IMR-90 (cell line): ENCODE results near the gene RAP1GAP2. TPM values are rescaled to one million over a fixed set of nuclear protein-coding genes. Genes with fewer than 3 reads are reported as not detected.

ENCODE experiments used
- ATAC-seq: fragments of 200-7000 bp; cut with Tn5 transposase; 2 replicates; pipeline ENCODE4 v1.9.1; 2020; ENCODE audit warnings: low read depth, mild to moderate bottlenecking, moderate library complexity
- BruUV-seq: library from RNA; stranded (reverse); fragments of 400-500 nt; replicated peaks from 2 replicates; lab custom pipeline; 2021; lab: Mats Ljungman, UMichigan
- CTCF ChIA-PET: fragments of 300-600 bp; formaldehyde crosslinking; extraction: SDS; loops from one replicate; lab custom pipeline; 2021; ENCODE audit warnings: antibody characterized with exemption; lab: Yijun Ruan, JAX
- POLR2A ChIA-PET: fragments of 300-600 bp; sonication (Branson Sonifier 250); formaldehyde crosslinking; loops from one replicate; lab custom pipeline; 2022; ENCODE audit warnings: antibody characterized with exemption; ENCODE audit not compliant: unreplicated experiment; lab: Charles Lee
- DNase-seq: peaks from one replicate; pipeline ENCODE4 v3.0.0; 2013
- H2AFZ ChIP-seq: replicated peaks from 2 replicates; pipeline ENCODE3; 2013; ENCODE audit warnings: low read length, mild to moderate bottlenecking; ENCODE audit not compliant: poor library complexity
- H2AK5ac ChIP-seq: 2 replicates; pipeline ENCODE4 v1.6.1; 2013; ENCODE audit warnings: low read depth, low read length, inconsistent platforms
- H2AK9ac ChIP-seq: replicated peaks from 2 replicates; pipeline ENCODE3; 2013; ENCODE audit warnings: mild to moderate bottlenecking, low read depth, low read length, moderate library complexity; ENCODE audit not compliant: poor library complexity
- H2BK120ac ChIP-seq: 2 replicates; pipeline ENCODE4 v1.6.1; 2013; ENCODE audit warnings: low read depth, low read length, inconsistent platforms
- H2BK15ac ChIP-seq: 3 replicates; pipeline ENCODE4 v1.6.1; 2013; ENCODE audit warnings: low read depth, low read length, inconsistent platforms
- H2BK20ac ChIP-seq: 2 replicates; pipeline ENCODE4 v1.6.1; 2013; ENCODE audit warnings: low read depth, mild to moderate bottlenecking, inconsistent platforms, low read length, moderate library complexity
- H2BK5ac ChIP-seq: 2 replicates; pipeline ENCODE4 v1.6.1; 2013; ENCODE audit warnings: mild to moderate bottlenecking, low read depth, low read length, inconsistent platforms; ENCODE audit not compliant: poor library complexity, severe bottlenecking
- H3K14ac ChIP-seq: replicated peaks from 2 replicates; pipeline ENCODE4 v1.6.1; 2013; ENCODE audit warnings: low read depth, low read length, inconsistent platforms
- H3K18ac ChIP-seq: 2 replicates; pipeline ENCODE4 v1.6.1; 2013; ENCODE audit warnings: low read depth, low read length, control low read depth
- H3K23ac ChIP-seq: 2 replicates; pipeline ENCODE4 v1.6.1; 2013; ENCODE audit warnings: low read depth, low read length, inconsistent platforms
- H3K27ac ChIP-seq: 2 replicates; pipeline ENCODE4 v1.5.1; 2013; ENCODE audit warnings: mild to moderate bottlenecking, control low read depth, low read length; ENCODE audit not compliant: insufficient read depth
- H3K27me3 ChIP-seq: 2 replicates; pipeline ENCODE4 v1.6.1; 2013; ENCODE audit warnings: low read length; ENCODE audit not compliant: control insufficient read depth, insufficient read depth
- H3K36me3 ChIP-seq: 2 replicates; pipeline ENCODE4 v1.6.1; 2013; ENCODE audit warnings: low read length, mixed read lengths; ENCODE audit not compliant: control insufficient read depth, insufficient read depth
- H3K4ac ChIP-seq: 2 replicates; pipeline ENCODE4 v1.6.1; 2013; ENCODE audit warnings: low read depth, low read length, inconsistent platforms
- H3K4me1 ChIP-seq: 2 replicates; pipeline ENCODE4 v1.6.1; 2013; ENCODE audit warnings: low read length, mixed read lengths; ENCODE audit not compliant: control insufficient read depth, insufficient read depth
- H3K4me2 ChIP-seq: 2 replicates; pipeline ENCODE4 v1.6.1; 2013; ENCODE audit warnings: low read depth, mild to moderate bottlenecking, control low read depth, low read length, moderate library complexity
- H3K4me3 ChIP-seq: 2 replicates; pipeline ENCODE4 v1.5.1; 2013; ENCODE audit warnings: low read depth, mild to moderate bottlenecking, control low read depth, low read length, moderate library complexity; ENCODE audit not compliant: insufficient read depth
- H3K56ac ChIP-seq: 2 replicates; pipeline ENCODE4 v1.6.1; 2013; ENCODE audit warnings: low read length, inconsistent platforms; ENCODE audit not compliant: insufficient read depth; ENCODE audit errors: extremely low read depth
- H3K79me1 ChIP-seq, 2 experiments: 2 replicates each; pipeline ENCODE4 v1.6.1; 2013; ENCODE audit warnings: low read length in 2 of 2, inconsistent platforms in 1 of 2, low read depth in 1 of 2
- H3K9ac ChIP-seq: 2 replicates; pipeline ENCODE4 v1.6.1; 2013; ENCODE audit warnings: low read depth, low read length, control low read depth
- H3K9me1 ChIP-seq: 2 replicates; pipeline ENCODE4 v1.6.1; 2013; ENCODE audit warnings: low read length, inconsistent platforms; ENCODE audit not compliant: insufficient read depth
- H3K9me3 ChIP-seq: 2 replicates; pipeline ENCODE4 v1.6.1; 2013; ENCODE audit warnings: low read length; ENCODE audit not compliant: control insufficient read depth, insufficient read depth
- H4K20me1 ChIP-seq: 2 replicates; pipeline ENCODE4 v1.6.1; 2013; ENCODE audit warnings: low read length, inconsistent platforms; ENCODE audit not compliant: insufficient read depth
- H4K5ac ChIP-seq: 2 replicates; pipeline ENCODE4 v1.6.1; 2013; ENCODE audit warnings: mild to moderate bottlenecking, low read depth, low read length, control low read depth
- H4K8ac ChIP-seq, 2 experiments: 2 replicates each; pipeline ENCODE4 v1.6.1; 2013; ENCODE audit warnings: low read depth in 2 of 2, low read length in 2 of 2, control low read depth in 1 of 2, inconsistent platforms in 1 of 2
- H4K91ac ChIP-seq: 2 replicates; pipeline ENCODE4 v1.6.1; 2013; ENCODE audit warnings: low read depth, low read length, inconsistent platforms; ENCODE audit not compliant: insufficient read depth
- BHLHE40 ChIP-seq: fragments of 150-350 bp; IDR thresholded peaks from 2 replicates; pipeline ENCODE4 v1.6.1; 2016; ENCODE audit warnings: mild to moderate bottlenecking, low read depth, low read length
- CEBPB ChIP-seq: IDR thresholded peaks from 2 replicates; pipeline ENCODE4 v1.6.1; 2012; ENCODE audit warnings: low read depth, low read length, improper control_type of control experiment
- CHD1 ChIP-seq: IDR thresholded peaks from 2 replicates; pipeline ENCODE4 v1.6.1; 2012; ENCODE audit warnings: low read depth, low read length, improper control_type of control experiment
- MAFK ChIP-seq: IDR thresholded peaks from 2 replicates; pipeline ENCODE4 v1.6.1; 2012; ENCODE audit warnings: low read depth, low read length, improper control_type of control experiment
- MAZ ChIP-seq: IDR thresholded peaks from 2 replicates; pipeline ENCODE4 v1.6.1; 2012; ENCODE audit warnings: low read depth, mild to moderate bottlenecking, low read length, improper control_type of control experiment, moderate library complexity, borderline replicate concordance
- RAD21 ChIP-seq: IDR thresholded peaks from 2 replicates; pipeline ENCODE4 v1.6.1; 2012; ENCODE audit warnings: low read length, improper control_type of control experiment
- RCOR1 ChIP-seq: IDR thresholded peaks from 2 replicates; pipeline ENCODE4 v1.6.1; 2012; ENCODE audit warnings: mild to moderate bottlenecking, low read length, improper control_type of control experiment; ENCODE audit not compliant: insufficient replicate concordance
- WGBS, 2 experiments: methylation state at CpG; one replicate each; pipeline versions ENCODE4 v1.1.5 to v1.1.7; 2013; ENCODE audit warnings: missing lambda C conversion rate in 2 of 2; ENCODE audit not compliant: insufficient read length in 1 of 2; ENCODE audit errors: extremely low coverage in 2 of 2; 5-methylcytosine and 5-hydroxymethylcytosine counted together
- dilution Hi-C: fragments of 300-500 bp; cut with HindIII; formaldehyde crosslinking; loops from one replicate; pipeline ENCODE4 v1.14.3; 2018; ENCODE audit warnings: low sequenced_read_pairs; ENCODE audit not compliant: unreplicated experiment
- in situ Hi-C: fragments of 300-500 bp; cut with MboI; formaldehyde crosslinking; loops from 3 replicates; pipeline ENCODE4 v1.14.3; 2019; ENCODE audit warnings: low sequenced_read_pairs, inconsistent platforms, mixed read lengths
- intact Hi-C: fragments of 100-400 bp; cut with micrococcal nuclease; formaldehyde crosslinking; loops from 2 replicates; pipeline ENCODE4 v1.10.0; 2022
- polyA plus RNA-seq, 3 experiments: library from polyadenylated mRNA; depleted of rRNA; stranded (reverse); fragments of >200 nt; gene quantifications; 2 replicates each; pipeline ENCODE4 v1.2.3, GENCODE V29; 2012; ENCODE audit warnings: low replicate concordance in 1 of 3
- total RNA-seq: library from RNA; depleted of rRNA; stranded (reverse); fragments of >200 nt; gene quantifications from 2 replicates; pipeline ENCODE4 v1.2.3, GENCODE V29; 2012

The RAP1GAP2 gene
- total and polyA plus RNA-seq, 2 of the 4 experiments (the other 2 are of a cell fraction), result 5.7 to 7.5 TPM

DNA sequence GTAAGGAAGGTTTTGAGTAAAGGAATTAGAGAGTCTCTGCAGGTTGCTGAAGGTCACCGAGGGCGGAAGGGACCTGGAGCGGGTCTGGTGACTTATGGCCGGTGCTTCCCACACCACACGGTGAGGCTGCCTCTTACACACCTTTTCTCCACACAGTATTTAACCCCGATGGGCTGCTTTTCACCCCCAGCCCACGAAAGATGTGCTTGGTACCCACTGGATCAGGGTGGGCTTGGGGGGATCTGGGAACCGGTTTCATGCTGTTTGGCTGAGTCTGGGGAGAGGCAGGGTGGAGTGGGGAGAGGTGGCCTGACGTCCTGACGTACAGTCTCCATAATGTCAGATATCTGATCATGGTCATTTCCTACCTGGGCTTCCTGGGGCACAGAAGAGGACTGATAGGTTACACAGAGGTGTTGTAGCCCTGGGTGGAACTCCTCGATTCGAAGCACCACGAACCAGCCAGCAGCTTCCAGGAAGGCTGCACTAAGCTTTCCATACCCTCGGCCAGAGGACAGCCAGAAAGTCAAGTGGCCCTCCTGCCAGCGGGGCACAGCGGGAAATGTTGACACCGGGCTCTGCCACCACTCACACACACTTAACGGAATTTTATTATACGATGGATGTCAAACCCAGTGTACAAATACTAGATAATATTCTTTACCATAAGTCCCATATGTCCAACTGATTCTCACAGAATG is 233.1 kb downstream of the RAP1GAP2 start (continued):
- TF ChIP-seq RAD21, result no peak

DNA sequence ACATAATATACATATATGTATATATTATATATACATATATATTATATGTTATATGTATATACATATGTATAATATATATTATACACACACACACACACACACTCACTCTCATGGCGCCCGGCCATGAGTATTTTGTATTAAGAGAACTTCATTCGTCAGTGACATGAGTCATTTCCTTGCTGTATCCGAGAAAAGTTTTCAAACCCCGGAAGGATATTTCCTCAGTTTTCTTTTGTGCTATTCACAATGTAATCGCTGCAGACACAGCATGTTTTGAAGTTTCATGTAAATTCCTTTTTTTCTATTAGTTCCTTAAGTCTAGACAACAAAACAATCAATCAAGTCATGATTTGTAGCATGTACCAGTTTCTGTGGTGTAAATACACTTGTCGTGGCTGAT is 233.9 kb downstream of the RAP1GAP2 start:
- peak; percentile 60 for ATAC-seq
- Histone ChIP-seq H3K14ac (peak overlapping the region; percentile 94), H3K27me3 (no peaks in the 10 kb centered on the region), H2BK5ac (peak overlapping the region; percentile 83), H3K56ac (no peak overlapping the region), H3K4ac (peak overlapping the region; percentile 92), H2AK5ac (peak overlapping the region; percentile 59; the same call in 1 of the 2 replicates), H2BK20ac (peak overlapping the region; percentile 96), H3K4me2 (no peak overlapping the region; the same call in 1 of the 2 replicates), H3K9ac (no peak overlapping the region), H2BK15ac (peak overlapping the region; percentile 95; the same call in 2 of the 3 replicates), H2BK120ac (peak overlapping the region; percentile 97), H4K8ac (peak overlapping the region; percentile 74 to 99), H3K4me3 (no peak overlapping the region), H3K79me1 (peaks cover 0 to 4% of the 10 kb centered on the region in 2 experiments; a peak in 1 of 4 replicates), H2AK9ac (no peak overlapping the region), H3K9me1 (peaks cover 4% of the 10 kb centered on the region), H3K18ac (peak overlapping the region; percentile 71; the same call in 1 of the 2 replicates), H3K23ac (no peak overlapping the region), H3K36me3 (no peaks in the 10 kb centered on the region), H4K91ac (peak overlapping the region; percentile 70; the same call in 1 of the 2 replicates), H3K27ac (no peak overlapping the region), H4K5ac (peak overlapping the region; percentile 87), H3K9me3 (no peaks in the 10 kb centered on the region), H3K4me1 (peaks cover 2% of the 10 kb centered on the region; the same call in 1 of the 2 replicates), H4K20me1 (no peaks in the 10 kb centered on the region), H2AFZ (peak overlapping the region; percentile 62)
- TF ChIP-seq CHD1 (no peak), CEBPB (no peak), BHLHE40 (no peak), MAFK (no peak), RCOR1 (no peak), MAZ (no peak)
- DNase-seq, result peak; percentile 89
- in situ Hi-C loops, result loop anchor here (25.0 kb wide), 1 partner anchor 782 kb away; the partner anchor contains the start of gene ITGAE
- no TSS peak for BruUV-seq
- 0% methylated on average over 1 of the region's 7 CpGs; no CpG with 5 or more reads in 1 of the 2 experiments for WGBS, 2 experiments
- POLR2A ChIA-PET, result no interaction called here
- dilution Hi-C loops, result no loop called here
- intact Hi-C loops, result no loop called here
- CTCF ChIA-PET, result no interaction called here
